IMR-90 (cell line): ENCODE data around the gene VSNL1. TPM values are rescaled to one million over a fixed set of nuclear protein-coding genes. Genes with fewer than 3 reads are reported as not detected.

ENCODE experiments used
- ATAC-seq: fragments of 200-7000 bp; cut with Tn5 transposase; 2 replicates; pipeline ENCODE4 v1.9.1; 2020; ENCODE audit warnings: low read depth, mild to moderate bottlenecking, moderate library complexity
- BruUV-seq: library from RNA; stranded (reverse); fragments of 400-500 nt; replicated peaks from 2 replicates; lab custom pipeline; 2021; lab: Mats Ljungman, UMichigan
- CTCF ChIA-PET: fragments of 300-600 bp; formaldehyde crosslinking; extraction: SDS; loops from one replicate; lab custom pipeline; 2021; ENCODE audit warnings: antibody characterized with exemption; lab: Yijun Ruan, JAX
- POLR2A ChIA-PET: fragments of 300-600 bp; sonication (Branson Sonifier 250); formaldehyde crosslinking; loops from one replicate; lab custom pipeline; 2022; ENCODE audit warnings: antibody characterized with exemption; ENCODE audit not compliant: unreplicated experiment; lab: Charles Lee
- DNase-seq: peaks from one replicate; pipeline ENCODE4 v3.0.0; 2013
- H2AFZ ChIP-seq: replicated peaks from 2 replicates; pipeline ENCODE3; 2013; ENCODE audit warnings: low read length, mild to moderate bottlenecking; ENCODE audit not compliant: poor library complexity
- H2AK5ac ChIP-seq: 2 replicates; pipeline ENCODE4 v1.6.1; 2013; ENCODE audit warnings: low read depth, low read length, inconsistent platforms
- H2AK9ac ChIP-seq: replicated peaks from 2 replicates; pipeline ENCODE3; 2013; ENCODE audit warnings: mild to moderate bottlenecking, low read depth, low read length, moderate library complexity; ENCODE audit not compliant: poor library complexity
- H2BK120ac ChIP-seq: 2 replicates; pipeline ENCODE4 v1.6.1; 2013; ENCODE audit warnings: low read depth, low read length, inconsistent platforms
- H2BK15ac ChIP-seq: 3 replicates; pipeline ENCODE4 v1.6.1; 2013; ENCODE audit warnings: low read depth, low read length, inconsistent platforms
- H2BK20ac ChIP-seq: 2 replicates; pipeline ENCODE4 v1.6.1; 2013; ENCODE audit warnings: low read depth, mild to moderate bottlenecking, inconsistent platforms, low read length, moderate library complexity
- H2BK5ac ChIP-seq: 2 replicates; pipeline ENCODE4 v1.6.1; 2013; ENCODE audit warnings: mild to moderate bottlenecking, low read depth, low read length, inconsistent platforms; ENCODE audit not compliant: poor library complexity, severe bottlenecking
- H3K14ac ChIP-seq: replicated peaks from 2 replicates; pipeline ENCODE4 v1.6.1; 2013; ENCODE audit warnings: low read depth, low read length, inconsistent platforms
- H3K18ac ChIP-seq: 2 replicates; pipeline ENCODE4 v1.6.1; 2013; ENCODE audit warnings: low read depth, low read length, control low read depth
- H3K23ac ChIP-seq: 2 replicates; pipeline ENCODE4 v1.6.1; 2013; ENCODE audit warnings: low read depth, low read length, inconsistent platforms
- H3K27ac ChIP-seq: 2 replicates; pipeline ENCODE4 v1.5.1; 2013; ENCODE audit warnings: mild to moderate bottlenecking, control low read depth, low read length; ENCODE audit not compliant: insufficient read depth
- H3K27me3 ChIP-seq: 2 replicates; pipeline ENCODE4 v1.6.1; 2013; ENCODE audit warnings: low read length; ENCODE audit not compliant: control insufficient read depth, insufficient read depth
- H3K36me3 ChIP-seq: 2 replicates; pipeline ENCODE4 v1.6.1; 2013; ENCODE audit warnings: low read length, mixed read lengths; ENCODE audit not compliant: control insufficient read depth, insufficient read depth
- H3K4ac ChIP-seq: 2 replicates; pipeline ENCODE4 v1.6.1; 2013; ENCODE audit warnings: low read depth, low read length, inconsistent platforms
- H3K4me1 ChIP-seq: 2 replicates; pipeline ENCODE4 v1.6.1; 2013; ENCODE audit warnings: low read length, mixed read lengths; ENCODE audit not compliant: control insufficient read depth, insufficient read depth
- H3K4me2 ChIP-seq: 2 replicates; pipeline ENCODE4 v1.6.1; 2013; ENCODE audit warnings: low read depth, mild to moderate bottlenecking, control low read depth, low read length, moderate library complexity
- H3K4me3 ChIP-seq: 2 replicates; pipeline ENCODE4 v1.5.1; 2013; ENCODE audit warnings: low read depth, mild to moderate bottlenecking, control low read depth, low read length, moderate library complexity; ENCODE audit not compliant: insufficient read depth
- H3K56ac ChIP-seq: 2 replicates; pipeline ENCODE4 v1.6.1; 2013; ENCODE audit warnings: low read length, inconsistent platforms; ENCODE audit not compliant: insufficient read depth; ENCODE audit errors: extremely low read depth
- H3K79me1 ChIP-seq, 2 experiments: 2 replicates each; pipeline ENCODE4 v1.6.1; 2013; ENCODE audit warnings: low read length in 2 of 2, inconsistent platforms in 1 of 2, low read depth in 1 of 2
- H3K9ac ChIP-seq: 2 replicates; pipeline ENCODE4 v1.6.1; 2013; ENCODE audit warnings: low read depth, low read length, control low read depth
- H3K9me1 ChIP-seq: 2 replicates; pipeline ENCODE4 v1.6.1; 2013; ENCODE audit warnings: low read length, inconsistent platforms; ENCODE audit not compliant: insufficient read depth
- H3K9me3 ChIP-seq: 2 replicates; pipeline ENCODE4 v1.6.1; 2013; ENCODE audit warnings: low read length; ENCODE audit not compliant: control insufficient read depth, insufficient read depth
- H4K20me1 ChIP-seq: 2 replicates; pipeline ENCODE4 v1.6.1; 2013; ENCODE audit warnings: low read length, inconsistent platforms; ENCODE audit not compliant: insufficient read depth
- H4K5ac ChIP-seq: 2 replicates; pipeline ENCODE4 v1.6.1; 2013; ENCODE audit warnings: mild to moderate bottlenecking, low read depth, low read length, control low read depth
- H4K8ac ChIP-seq, 2 experiments: 2 replicates each; pipeline ENCODE4 v1.6.1; 2013; ENCODE audit warnings: low read depth in 2 of 2, low read length in 2 of 2, control low read depth in 1 of 2, inconsistent platforms in 1 of 2
- H4K91ac ChIP-seq: 2 replicates; pipeline ENCODE4 v1.6.1; 2013; ENCODE audit warnings: low read depth, low read length, inconsistent platforms; ENCODE audit not compliant: insufficient read depth
- BHLHE40 ChIP-seq: fragments of 150-350 bp; IDR thresholded peaks from 2 replicates; pipeline ENCODE4 v1.6.1; 2016; ENCODE audit warnings: mild to moderate bottlenecking, low read depth, low read length
- CEBPB ChIP-seq: IDR thresholded peaks from 2 replicates; pipeline ENCODE4 v1.6.1; 2012; ENCODE audit warnings: low read depth, low read length, improper control_type of control experiment
- CHD1 ChIP-seq: IDR thresholded peaks from 2 replicates; pipeline ENCODE4 v1.6.1; 2012; ENCODE audit warnings: low read depth, low read length, improper control_type of control experiment
- MAFK ChIP-seq: IDR thresholded peaks from 2 replicates; pipeline ENCODE4 v1.6.1; 2012; ENCODE audit warnings: low read depth, low read length, improper control_type of control experiment
- NFE2L2 ChIP-seq: fragments of 150-350 bp; IDR thresholded peaks from 2 replicates; pipeline ENCODE4 v1.6.1; 2016; ENCODE audit warnings: low read depth, mild to moderate bottlenecking, low read length
- POLR2A ChIP-seq: IDR thresholded peaks from 2 replicates; pipeline ENCODE4 v1.6.1; 2012; ENCODE audit warnings: mild to moderate bottlenecking, low read depth, low read length
- RAD21 ChIP-seq: IDR thresholded peaks from 2 replicates; pipeline ENCODE4 v1.6.1; 2012; ENCODE audit warnings: low read length, improper control_type of control experiment
- RFX5 ChIP-seq: IDR thresholded peaks from 2 replicates; pipeline ENCODE4 v1.8.0; 2012; ENCODE audit warnings: low read depth, mild to moderate bottlenecking, low read length, moderate library complexity
- SMC3 ChIP-seq: fragments of 150-350 bp; IDR thresholded peaks from 2 replicates; pipeline ENCODE4 v1.6.1; 2016; ENCODE audit warnings: low read depth, mild to moderate bottlenecking, antibody characterized with exemption, low read length, moderate library complexity
- USF2 ChIP-seq: fragments of 150-350 bp; IDR thresholded peaks from 2 replicates; pipeline ENCODE4 v1.6.1; 2017; ENCODE audit warnings: mild to moderate bottlenecking, antibody characterized with exemption, low read length, low read depth
- WGBS, 2 experiments: methylation state at CpG; one replicate each; pipeline versions ENCODE4 v1.1.5 to v1.1.7; 2013; ENCODE audit warnings: missing lambda C conversion rate in 2 of 2; ENCODE audit not compliant: insufficient read length in 1 of 2; ENCODE audit errors: extremely low coverage in 2 of 2; 5-methylcytosine and 5-hydroxymethylcytosine counted together
- dilution Hi-C: fragments of 300-500 bp; cut with HindIII; formaldehyde crosslinking; loops from one replicate; pipeline ENCODE4 v1.14.3; 2018; ENCODE audit warnings: low sequenced_read_pairs; ENCODE audit not compliant: unreplicated experiment
- in situ Hi-C: fragments of 300-500 bp; cut with MboI; formaldehyde crosslinking; loops from 3 replicates; pipeline ENCODE4 v1.14.3; 2019; ENCODE audit warnings: low sequenced_read_pairs, inconsistent platforms, mixed read lengths
- intact Hi-C: fragments of 100-400 bp; cut with micrococcal nuclease; formaldehyde crosslinking; loops from 2 replicates; pipeline ENCODE4 v1.10.0; 2022
- polyA plus RNA-seq, 3 experiments: library from polyadenylated mRNA; depleted of rRNA; stranded (reverse); fragments of >200 nt; gene quantifications; 2 replicates each; pipeline ENCODE4 v1.2.3, GENCODE V29; 2012; ENCODE audit warnings: low replicate concordance in 1 of 3
- total RNA-seq: library from RNA; depleted of rRNA; stranded (reverse); fragments of >200 nt; gene quantifications from 2 replicates; pipeline ENCODE4 v1.2.3, GENCODE V29; 2012

Gene VSNL1
- total and polyA plus RNA-seq, 2 of the 4 experiments (the other 2 are of a cell fraction), result 0.32 to 0.36 TPM

GRCh38 chr2:17542471-17542870 is 2.0 kb downstream of the VSNL1 start:
- no peaks in the 10 kb centered on the region for H3K36me3 ChIP-seq
- H2BK15ac ChIP-seq, result no peak overlapping the region
- no TSS peak for BruUV-seq
- TF ChIP-seq USF2 (no peak), MAFK (no peak), RAD21 (no peak), CEBPB (no peak), POLR2A (no peak), NFE2L2 (no peak), CHD1 (no peak), RFX5 (no peak), SMC3 (no peak), BHLHE40 (no peak)
- no CpG with 5 or more reads among the region's 2 CpGs for WGBS, 2 experiments
- H4K5ac ChIP-seq, result no peak overlapping the region
- no peak overlapping the region for H2BK20ac ChIP-seq
- no peaks in the 10 kb centered on the region; the same call in 1 of the 2 replicates for H3K9me3 ChIP-seq
- H3K14ac ChIP-seq, result no peak overlapping the region
- H3K4ac ChIP-seq, result no peak overlapping the region
- CTCF ChIA-PET, result no interaction called here
- H3K56ac ChIP-seq, result no peak overlapping the region
- DNase-seq, result no peak
- POLR2A ChIA-PET, result no interaction called here
- H3K27ac ChIP-seq, result no peak overlapping the region
- H3K18ac ChIP-seq, result no peak overlapping the region
- intact Hi-C loops (no loop called here), dilution Hi-C loops (no loop called here), in situ Hi-C loops (no loop called here)
- H3K23ac ChIP-seq, result no peak overlapping the region
- no peaks in the 10 kb centered on the region for H3K79me1 ChIP-seq
- no peaks in the 10 kb centered on the region for H4K20me1 ChIP-seq
- no peak overlapping the region for H3K4me3 ChIP-seq
- H3K4me1 ChIP-seq, result no peaks in the 10 kb centered on the region; the same call in 1 of the 2 replicates
- no peak overlapping the region for H2BK5ac ChIP-seq
- no peaks in the 10 kb centered on the region for H3K9me1 ChIP-seq
- H3K27me3 ChIP-seq, result peaks cover 30% of the 10 kb centered on the region
- H2BK120ac ChIP-seq, result no peak overlapping the region
- H3K9ac ChIP-seq, result no peak overlapping the region
- ATAC-seq, result no peak
- H2AK9ac ChIP-seq, result no peak overlapping the region
- H4K91ac ChIP-seq, result no peak overlapping the region
- no peak overlapping the region for H3K4me2 ChIP-seq
- H2AK5ac ChIP-seq, result no peak overlapping the region
- no peak overlapping the region for H4K8ac ChIP-seq
- H2AFZ ChIP-seq, result no peak overlapping the region
